Stimulated activated CD8-positive, alpha-beta memory T cell treated with anti-CD3 and anti-CD28 coated beads, Interleukin-4, amount 100 ng/mL, for 24 hours (primary cell): ENCODE data around the gene GEMIN2.
"Not testable (repeated sequence)": the region's sequence is repeated elsewhere in the genome, so short reads cannot be mapped to it uniquely, and the experiment has no call there.

Source experiments
- DNase-seq: peaks from one replicate; pipeline ENCODE4 v3.0.0-alpha.2; 2020; ENCODE audit warnings: low read depth

Gene GEMIN2

GRCh38 chr14:39176263-39177167, 62.4 kb downstream of the GEMIN2 start:
- DNase-seq, result no peak

DNA sequence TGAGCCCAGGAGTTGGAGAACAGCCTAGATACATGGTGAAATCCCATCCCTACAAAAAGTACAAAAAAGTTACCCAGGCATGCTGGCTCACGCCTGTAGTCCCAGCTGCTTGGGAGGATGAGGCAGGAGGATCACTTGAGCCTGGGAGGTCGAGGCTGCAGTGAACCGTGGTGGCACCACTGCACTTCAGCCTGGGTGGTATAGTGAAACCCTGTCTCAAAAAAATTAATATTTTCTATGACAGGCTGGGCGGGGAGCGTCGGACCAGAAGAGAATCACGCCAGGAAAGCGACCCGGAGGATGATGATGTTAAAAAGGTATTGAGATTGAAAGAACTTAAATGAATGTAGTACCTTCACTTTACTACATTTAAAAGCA, 63.0 kb downstream of the GEMIN2 start:
- no peak for DNase-seq

DNA sequence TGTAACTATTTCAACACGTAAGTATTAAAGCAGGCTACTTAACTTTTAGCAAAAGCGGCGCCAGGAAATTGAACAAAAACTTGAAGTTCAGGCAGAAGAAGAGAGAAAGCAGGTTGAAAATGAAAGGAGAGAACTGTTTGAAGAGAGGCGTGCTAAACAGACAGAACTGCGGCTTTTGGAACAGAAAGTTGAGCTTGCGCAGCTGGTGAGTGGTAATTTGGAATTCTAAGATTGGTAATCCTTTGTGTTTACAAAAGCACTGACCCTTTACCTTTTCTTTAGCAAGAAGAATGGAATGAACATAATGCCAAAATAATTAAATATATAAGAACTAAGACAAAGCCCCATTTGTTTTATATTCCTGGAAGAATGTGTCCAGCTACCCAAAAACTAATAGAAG, 64.9 kb downstream of the GEMIN2 start:
- DNase-seq, result no peak

- no peak for DNase-seq
Measured at GRCh38 chr14:39180553-39180952, 66.4 kb downstream of the GEMIN2 start.

DNA sequence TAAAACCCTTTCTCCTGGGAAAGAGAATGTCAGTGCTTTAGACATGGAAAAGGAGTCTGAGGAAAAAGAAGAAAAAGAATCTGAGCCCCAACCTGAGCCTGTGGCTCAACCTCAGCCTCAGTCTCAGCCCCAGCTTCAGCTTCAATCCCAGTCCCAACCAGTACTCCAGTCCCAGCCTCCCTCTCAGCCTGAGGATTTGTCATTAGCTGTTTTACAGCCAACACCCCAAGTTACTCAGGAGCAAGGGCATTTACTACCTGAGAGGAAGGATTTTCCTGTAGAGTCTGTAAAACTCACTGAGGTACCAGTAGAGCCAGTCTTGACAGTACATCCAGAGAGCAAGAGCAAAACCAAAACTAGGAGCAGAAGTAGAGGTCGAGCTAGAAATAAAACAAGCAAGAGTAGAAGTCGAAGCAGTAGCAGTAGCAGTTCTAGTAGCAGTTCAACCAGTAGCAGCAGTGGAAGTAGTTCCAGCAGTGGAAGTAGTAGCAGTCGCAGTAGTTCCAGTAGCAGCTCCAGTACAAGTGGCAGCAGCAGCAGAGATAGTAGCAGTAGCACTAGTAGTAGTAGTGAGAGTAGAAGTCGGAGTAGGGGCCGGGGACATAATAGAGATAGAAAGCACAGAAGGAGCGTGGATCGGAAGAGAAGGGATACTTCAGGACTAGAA, 67.0 kb downstream of the GEMIN2 start:
- DNase-seq, result no peak

DNA sequence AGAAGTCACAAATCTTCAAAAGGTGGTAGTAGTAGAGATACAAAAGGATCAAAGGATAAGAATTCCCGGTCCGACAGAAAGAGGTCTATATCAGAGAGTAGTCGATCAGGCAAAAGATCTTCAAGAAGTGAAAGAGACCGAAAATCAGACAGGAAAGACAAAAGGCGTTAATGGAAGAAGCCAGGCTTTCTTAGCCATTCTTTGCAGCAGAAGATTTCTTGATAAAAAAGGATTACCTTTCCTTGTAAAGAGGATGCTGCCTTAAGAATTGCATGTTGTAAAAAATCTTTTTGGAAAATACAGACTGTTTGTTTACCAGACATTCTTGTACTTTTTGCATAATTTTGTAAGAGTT, 67.5 kb downstream of the GEMIN2 start:
- DNase-seq, result no peak

- DNase-seq, result no peak
Measured at GRCh38 chr14:39182770-39183684, 68.9 kb downstream of the GEMIN2 start.

- DNase-seq, result not testable (repeated sequence)
Measured at GRCh38 chr14:39183685-39184003, 69.5 kb downstream of the GEMIN2 start.

DNA sequence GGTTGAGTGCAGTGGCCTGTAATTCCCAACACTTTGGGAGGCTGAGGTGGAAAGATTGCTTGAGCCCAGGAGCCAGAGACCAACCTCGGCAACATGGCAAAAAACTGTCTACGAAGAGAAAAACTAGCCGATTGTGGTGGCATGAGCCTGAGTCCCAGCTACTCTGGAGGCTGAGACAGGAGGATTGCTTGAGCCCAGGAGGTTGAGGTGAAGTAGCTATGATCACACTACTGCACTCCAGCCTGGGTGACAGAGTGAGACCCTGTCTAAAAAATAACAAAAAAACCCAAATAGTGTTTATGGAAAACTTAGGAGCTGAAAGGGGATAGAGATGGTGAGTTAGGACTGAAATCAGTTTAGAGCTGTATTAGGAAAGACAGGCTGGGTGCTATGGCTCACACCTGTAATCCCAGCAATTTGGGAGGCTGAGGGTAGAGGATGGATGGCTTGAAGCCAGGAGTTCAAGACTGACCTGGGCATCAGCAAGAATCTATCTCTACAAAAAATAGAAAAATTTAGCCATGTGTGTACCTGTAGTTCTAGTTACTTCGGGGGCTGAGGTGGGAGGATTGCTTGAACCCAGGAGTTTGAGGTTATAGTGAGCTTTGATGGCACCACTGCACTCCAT, 70.6 kb downstream of the GEMIN2 start:
- no peak for DNase-seq

DNA sequence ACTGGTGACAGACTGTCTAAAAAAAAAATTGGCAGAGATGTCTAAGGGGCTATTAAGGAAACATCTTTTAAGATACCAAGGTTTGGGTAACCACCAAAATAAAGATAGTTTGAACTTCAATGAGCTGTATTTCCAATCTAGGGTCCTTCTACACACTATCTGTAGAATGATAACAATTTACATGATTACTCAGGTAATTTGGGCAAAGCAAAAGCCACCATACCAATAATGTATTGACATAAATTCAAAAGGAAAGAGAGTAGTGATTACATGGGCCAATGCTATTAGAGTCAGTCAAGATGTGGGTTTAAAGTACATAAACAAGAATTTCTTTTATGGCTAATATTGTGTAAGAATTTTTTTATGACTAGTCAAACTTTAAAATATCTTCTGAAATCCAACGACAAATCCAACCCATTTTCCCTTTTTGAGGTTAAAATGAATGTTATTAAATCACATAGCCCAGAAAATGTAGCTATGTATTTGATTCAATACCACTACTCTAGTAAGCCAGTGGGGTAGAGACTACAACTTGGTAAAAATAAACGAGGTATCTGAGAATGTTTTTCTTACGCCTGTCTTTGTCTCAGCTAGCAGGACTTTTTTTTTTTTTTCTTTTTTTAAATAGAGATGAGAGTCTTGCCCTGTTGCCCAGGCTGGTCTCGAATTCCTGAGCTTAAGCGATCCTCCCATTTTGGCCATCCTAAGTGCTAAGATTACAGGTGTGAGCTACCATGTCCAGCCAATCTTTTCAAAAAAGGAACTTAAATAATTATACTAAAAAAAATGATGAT, 71.3 kb downstream of the GEMIN2 start:
- DNase-seq, result no peak
